Posterior vena cava (tissue), 2 donors: ENCODE data around the gene AMY2A. TPM values are rescaled to one million over a fixed set of nuclear protein-coding genes. Genes with fewer than 3 reads are reported as not detected.

Source experiments
- total RNA-seq, 2 donors: library from RNA; stranded (reverse); fragmentation: NEBNext Ultra II Directional; extraction: Animal tissue kit (Norgen Biotek cat#: 25700); gene quantifications; one replicate each; pipeline ENCODE4 v1.2.1, GENCODE V29; 2021
- donor health status: DM: yes; HTN: yes; CAD: no.
- donor health status: DM: yes; HTN: yes; CAD: no.

AMY2A gene
- total RNA-seq, 2 donors from 2014 or later, result 3.3 TPM; not detected in 1

Other genes with a start within 250 kb of the AMY2A start
- gene RNPC3, start 91.7 kb upstream of the AMY2A start, total RNA-seq, result 10 to 100 TPM; 23.1 to 26.8 TPM
- gene AMY2B, start 45.8 kb upstream of the AMY2A start, total RNA-seq, result 10 to 100 TPM; 15.1 to 15.6 TPM
- not detected for gene AMY1A, start 38.3 kb downstream of the AMY2A start, total RNA-seq
- not detected for gene AMY1B, start 78.8 kb downstream of the AMY2A start, total RNA-seq
- gene AMY1C, start 132.5 kb downstream of the AMY2A start, total RNA-seq, result not detected